ENCODE measurements around the gene BCAN.

Gene BCAN

GRCh38 chr1:156690675-156691036, 48.7 kb downstream of the BCAN start:
- no peak for TF ChIP-seq CTCF (IDR thresholded peaks at IDR 0.05; ENCODE audit: borderline replicate concordance, insufficient read depth, low read depth, low read length)
- no peak overlapping the region for H3K4me3 ChIP-seq (ENCODE audit: low read depth, low read length)

GRCh38 chr1:156691191-156691590, 49.3 kb downstream of the BCAN start:
- no peak for TF ChIP-seq CTCF (IDR thresholded peaks at IDR 0.05; ENCODE audit: borderline replicate concordance, insufficient read depth, low read depth, low read length)
- H3K4me3 ChIP-seq (ENCODE audit: low read depth, low read length), result no peak overlapping the region

DNA sequence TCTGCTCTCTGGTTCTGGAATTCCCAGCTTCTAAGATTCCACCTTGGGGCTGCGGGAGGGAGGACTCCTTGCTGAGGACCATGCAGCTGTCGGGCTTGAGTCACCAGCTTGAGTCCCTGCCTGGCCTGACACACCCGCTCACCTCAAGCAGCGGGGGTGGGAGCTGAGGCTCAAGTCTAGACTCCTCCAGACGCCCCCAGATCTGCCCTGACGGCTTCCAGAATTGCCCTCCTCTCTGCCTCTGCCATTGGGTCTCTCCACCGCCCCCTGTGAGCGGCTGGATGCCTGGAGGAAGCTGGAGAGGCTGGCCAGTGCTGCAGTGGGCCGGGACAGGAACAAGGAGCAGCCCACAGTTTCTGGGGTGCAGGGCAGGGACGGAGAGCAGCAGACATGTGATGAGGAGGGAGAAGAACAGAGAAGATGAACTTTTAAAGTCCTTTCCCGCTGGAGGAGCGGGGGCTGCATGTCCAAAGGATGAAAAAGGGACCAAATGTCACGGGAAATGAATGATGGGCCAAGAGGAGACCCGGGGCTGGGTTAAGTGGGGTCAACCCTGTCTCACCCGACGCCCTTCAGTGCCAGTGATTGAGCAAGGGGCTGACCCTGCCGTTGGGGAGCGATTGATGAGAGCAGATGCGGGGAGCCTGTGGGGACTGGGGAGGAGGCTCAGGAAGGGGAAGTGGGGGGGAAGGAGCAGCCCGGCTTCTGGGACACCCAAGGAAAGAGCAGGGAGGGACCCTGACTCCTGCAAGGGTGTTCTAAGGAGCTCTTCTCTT, 49.9 kb downstream of the BCAN start:
- H3K4me3 ChIP-seq (ENCODE audit: low read depth, low read length), result no peak overlapping the region

DNA sequence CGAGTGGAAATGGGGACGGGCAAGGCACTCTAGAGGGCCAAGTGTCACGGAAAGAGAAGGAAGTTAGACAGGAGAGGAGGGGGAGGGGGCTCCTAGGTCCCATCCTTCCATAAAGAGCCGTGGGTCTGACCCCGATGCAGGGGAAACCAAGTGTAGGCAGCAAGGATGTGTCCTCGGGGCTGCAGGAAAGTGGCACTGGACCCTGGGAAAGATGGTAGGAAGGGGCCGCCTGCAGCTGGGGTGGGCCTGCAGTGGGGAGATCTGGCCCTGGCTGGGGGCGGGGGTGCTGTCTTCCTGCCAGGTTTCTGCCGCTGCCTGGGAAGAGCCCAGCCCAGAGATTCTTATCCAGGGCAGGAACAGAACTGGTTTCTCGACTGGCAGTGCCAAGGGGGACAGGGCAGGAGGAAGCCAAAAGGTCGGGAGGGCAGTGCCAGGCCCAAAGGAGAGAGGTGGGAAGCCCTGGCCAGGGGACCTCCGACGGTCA, 50.6 kb downstream of the BCAN start:
- no peak for TF ChIP-seq CTCF (IDR thresholded peaks at IDR 0.05; ENCODE audit: borderline replicate concordance, insufficient read depth, low read depth, low read length)

More for the DNA sequence above, 49.9 kb downstream of the BCAN start:
- no peak for TF ChIP-seq CTCF (IDR thresholded peaks at IDR 0.05; ENCODE audit: borderline replicate concordance, insufficient read depth, low read depth, low read length)

DNA sequence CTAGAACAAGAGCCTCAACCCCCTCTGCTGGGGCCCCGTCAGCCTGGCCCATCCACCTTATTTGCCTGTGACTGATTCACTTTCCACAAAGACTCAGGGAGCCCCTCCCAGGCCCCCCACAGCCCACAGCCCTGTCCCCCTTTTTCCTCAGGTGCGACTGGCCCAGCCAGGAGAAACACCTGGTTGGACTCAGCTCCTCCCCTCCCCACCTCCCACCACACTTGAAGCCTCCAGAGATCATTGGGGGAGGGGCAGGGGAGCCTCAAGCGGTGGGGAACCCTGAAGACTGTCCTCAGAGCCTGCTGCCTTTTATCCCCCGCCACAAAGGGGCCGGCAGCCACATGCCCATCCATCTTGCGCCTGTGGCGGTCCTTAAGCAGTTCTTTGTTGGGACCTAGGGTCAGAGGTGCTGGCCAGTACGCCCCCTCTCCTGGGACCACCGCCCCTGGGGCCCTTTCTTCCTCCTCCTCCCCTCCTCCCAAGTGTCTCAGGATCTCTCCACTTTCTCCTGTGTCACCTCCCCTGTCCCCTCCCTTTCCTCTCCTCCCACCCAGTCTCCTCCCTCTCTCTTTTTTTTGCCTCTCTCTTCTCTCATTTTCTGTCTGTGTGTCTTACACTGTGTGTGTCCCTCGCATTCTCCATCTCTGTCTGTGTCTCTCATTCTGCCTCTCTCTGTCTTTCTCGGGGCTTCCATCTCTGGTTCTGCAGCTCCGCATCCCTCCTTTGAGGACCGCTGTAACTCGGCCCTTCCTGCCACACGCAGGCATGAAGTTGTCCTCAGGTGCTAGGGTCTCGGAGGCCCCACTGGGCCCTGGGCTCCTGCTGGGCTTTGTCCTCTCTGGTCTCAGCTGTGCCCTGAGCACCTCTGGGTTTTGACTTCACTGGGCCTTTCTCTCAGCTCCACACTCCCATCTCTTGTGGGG, 51.3 kb downstream of the BCAN start:
- no peak for TF ChIP-seq CTCF (IDR thresholded peaks at IDR 0.05; ENCODE audit: borderline replicate concordance, insufficient read depth, low read depth, low read length)
- no peak overlapping the region for H3K4me3 ChIP-seq (ENCODE audit: low read depth, low read length)

More for the DNA sequence above, 50.6 kb downstream of the BCAN start:
- no peak overlapping the region for H3K4me3 ChIP-seq (ENCODE audit: low read depth, low read length)

DNA sequence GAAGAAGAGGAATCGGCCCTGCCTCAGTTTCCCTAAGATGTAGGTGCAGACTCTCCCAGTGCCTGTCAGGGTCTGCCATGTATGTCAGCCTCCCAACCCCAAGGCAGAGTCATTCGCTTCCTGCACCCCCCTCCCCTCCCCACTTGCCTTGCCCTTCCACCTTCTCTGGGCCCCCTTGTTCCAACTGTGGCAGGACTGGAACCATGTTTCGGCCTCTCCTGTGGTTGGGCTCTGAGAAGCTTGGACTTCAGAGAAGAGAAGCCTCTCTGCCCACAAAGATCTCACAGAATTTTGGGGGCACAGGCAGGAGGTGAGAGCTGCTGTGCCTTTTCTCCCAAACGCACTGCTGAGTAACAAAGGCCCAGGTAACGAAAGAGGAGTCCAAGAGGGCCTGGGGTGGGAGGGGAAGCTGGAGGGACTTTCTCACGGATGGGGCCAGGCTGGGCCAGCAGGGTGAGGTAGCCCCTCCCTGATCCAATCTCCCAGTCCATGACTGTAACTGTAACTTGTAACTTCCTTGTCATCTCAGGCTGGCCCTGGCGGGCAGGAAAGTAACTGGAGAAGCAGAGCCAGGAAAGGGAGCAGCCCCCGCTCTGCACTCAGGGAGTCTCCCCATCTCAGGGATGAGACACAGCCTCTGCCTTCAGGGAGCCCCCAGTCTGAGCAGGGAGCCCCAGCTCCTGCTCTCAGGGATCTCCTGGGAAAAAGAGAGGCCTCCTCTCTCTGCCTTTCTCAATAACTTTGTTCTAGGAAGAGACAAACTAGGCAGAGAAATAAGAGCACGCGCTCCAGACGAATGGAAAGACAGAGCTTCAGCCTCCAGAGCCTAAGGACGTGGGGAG, 52.2 kb downstream of the BCAN start:
- TF ChIP-seq CTCF (IDR thresholded peaks at IDR 0.05; ENCODE audit: borderline replicate concordance, insufficient read depth, low read depth, low read length), result no peak
- H3K4me3 ChIP-seq (ENCODE audit: low read depth, low read length), result no peak overlapping the region

Measured in GM12875 (cell line).